Rectal smooth muscle tissue (tissue), 1 donor: Measurements from ENCODE around the gene SYNE3.

Experiments used
- H3K27ac ChIP-seq: one replicate; pipeline ENCODE4 v1.7.0; 2013; ENCODE audit warnings: low read depth, low read length, inconsistent platforms
- H3K27me3 ChIP-seq: one replicate; pipeline ENCODE4 v1.7.0; 2013; ENCODE audit warnings: low read length; ENCODE audit not compliant: control insufficient read depth, insufficient read depth
- H3K36me3 ChIP-seq: one replicate; pipeline ENCODE4 v1.7.0; 2013; ENCODE audit warnings: low read length; ENCODE audit not compliant: control insufficient read depth, insufficient read depth
- H3K4me1 ChIP-seq: one replicate; pipeline ENCODE4 v1.7.0; 2013; ENCODE audit warnings: low read length; ENCODE audit not compliant: control insufficient read depth, insufficient read depth
- H3K4me3 ChIP-seq: one replicate; pipeline ENCODE4 v1.7.0; 2013; ENCODE audit warnings: low read length
- H3K9ac ChIP-seq: one replicate; pipeline ENCODE4 v1.7.0; 2013; ENCODE audit warnings: low read length

The SYNE3 gene

DNA sequence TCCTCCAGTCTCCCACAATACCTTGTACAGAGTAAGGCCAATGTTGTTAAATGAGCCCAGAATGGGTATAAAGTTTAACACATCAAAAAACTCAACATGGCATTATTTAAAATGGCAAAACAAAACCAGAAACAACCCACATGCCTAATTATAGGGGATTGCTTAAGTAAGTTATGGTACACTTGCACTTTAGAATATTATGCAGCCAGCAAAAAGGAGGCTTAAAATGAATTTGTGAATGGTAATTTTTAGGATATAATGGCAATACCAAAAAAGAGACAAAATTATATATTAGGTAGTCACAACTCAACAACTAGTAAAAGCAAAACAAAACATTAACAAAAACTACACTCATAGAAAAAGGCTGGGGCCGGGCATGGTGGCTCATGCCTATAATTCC lies 39.7 kb downstream of the SYNE3 start:
- Histone ChIP-seq H3K4me3 (no peak overlapping the region), H3K36me3 (peaks cover 13% of the 10 kb centered on the region), H3K4me1 (peaks cover 5% of the 10 kb centered on the region), H3K27me3 (no peaks in the 10 kb centered on the region), H3K9ac (no peak overlapping the region), H3K27ac (no peak overlapping the region)

- H3K36me3 ChIP-seq, result peaks cover 13% of the 10 kb centered on the region
- H3K27ac ChIP-seq, result no peak overlapping the region
- H3K4me3 ChIP-seq, result no peak overlapping the region
- no peak overlapping the region for H3K9ac ChIP-seq
- H3K4me1 ChIP-seq, result peaks cover 12% of the 10 kb centered on the region
- no peaks in the 10 kb centered on the region for H3K27me3 ChIP-seq
Observed at GRCh38 chr14:95475540-95476240, 40.8 kb downstream of the SYNE3 start.

- Histone ChIP-seq H3K4me1 (peaks cover 12% of the 10 kb centered on the region), H3K27ac (no peak overlapping the region), H3K9ac (no peak overlapping the region), H3K4me3 (no peak overlapping the region), H3K27me3 (no peaks in the 10 kb centered on the region), H3K36me3 (peaks cover 13% of the 10 kb centered on the region)
Observed at GRCh38 chr14:95474941-95475340, 41.5 kb downstream of the SYNE3 start.

- no peak overlapping the region for H3K9ac ChIP-seq
- H3K27ac ChIP-seq, result no peak overlapping the region
- no peak overlapping the region for H3K4me3 ChIP-seq
- no peaks in the 10 kb centered on the region for H3K27me3 ChIP-seq
- peaks cover 12% of the 10 kb centered on the region for H3K4me1 ChIP-seq
- H3K36me3 ChIP-seq, result peaks cover 15% of the 10 kb centered on the region
Observed at GRCh38 chr14:95474486-95474885, 42.0 kb downstream of the SYNE3 start.

DNA sequence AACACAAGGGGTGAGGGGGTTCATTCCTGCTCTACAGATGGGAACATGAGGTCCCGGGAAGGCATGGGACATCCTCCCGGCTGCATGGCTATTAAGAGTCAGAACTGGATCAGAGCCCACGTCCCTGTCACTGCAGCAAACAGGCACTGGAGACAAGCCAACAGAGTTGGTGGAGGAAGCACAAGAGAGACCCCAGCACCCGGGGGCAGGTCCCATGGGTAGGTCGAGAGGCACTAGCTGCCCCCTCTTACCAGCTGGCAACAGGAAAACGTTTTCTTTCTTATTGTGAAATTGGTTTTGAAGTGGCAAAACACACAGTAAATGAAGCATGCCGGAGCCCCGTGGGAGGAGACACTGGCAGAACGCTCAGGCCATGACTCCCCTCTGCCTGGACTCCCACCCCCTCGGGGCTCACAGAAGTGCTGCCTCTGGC lies 43.6 kb downstream of the SYNE3 start:
- no peak overlapping the region for H3K27ac ChIP-seq

GRCh38 chr14:95471476-95471875 lies 45.0 kb downstream of the SYNE3 start:
- no peak overlapping the region for H3K4me3 ChIP-seq
- H3K9ac ChIP-seq, result no peak overlapping the region
- H3K4me1 ChIP-seq, result peaks cover 8% of the 10 kb centered on the region
- H3K27ac ChIP-seq, result no peak overlapping the region
- no peaks in the 10 kb centered on the region for H3K27me3 ChIP-seq
- peaks cover 19% of the 10 kb centered on the region for H3K36me3 ChIP-seq

More for the DNA sequence above, 43.6 kb downstream of the SYNE3 start:
- H3K4me3 ChIP-seq, result no peak overlapping the region
- H3K27me3 ChIP-seq, result no peaks in the 10 kb centered on the region
- peaks cover 10% of the 10 kb centered on the region for H3K4me1 ChIP-seq
- H3K9ac ChIP-seq, result no peak overlapping the region
- H3K36me3 ChIP-seq, result peaks cover 15% of the 10 kb centered on the region

- Histone ChIP-seq H3K27me3 (no peaks in the 10 kb centered on the region), H3K27ac (no peak overlapping the region), H3K36me3 (peaks cover 19% of the 10 kb centered on the region), H3K9ac (no peak overlapping the region), H3K4me1 (peaks cover 8% of the 10 kb centered on the region), H3K4me3 (no peak overlapping the region)
Observed at GRCh38 chr14:95471016-95471415, 45.4 kb downstream of the SYNE3 start.

- Histone ChIP-seq H3K27ac (no peak overlapping the region), H3K4me1 (peaks cover 8% of the 10 kb centered on the region), H3K27me3 (no peaks in the 10 kb centered on the region), H3K9ac (no peak overlapping the region), H3K36me3 (peaks cover 23% of the 10 kb centered on the region), H3K4me3 (no peak overlapping the region)
Observed at GRCh38 chr14:95469134-95469481, 47.3 kb downstream of the SYNE3 start.

- no peak overlapping the region for H3K9ac ChIP-seq
- peaks cover 8% of the 10 kb centered on the region for H3K4me1 ChIP-seq
- H3K36me3 ChIP-seq, result peaks cover 20% of the 10 kb centered on the region
- no peak overlapping the region for H3K4me3 ChIP-seq
- H3K27me3 ChIP-seq, result no peaks in the 10 kb centered on the region
- no peak overlapping the region for H3K27ac ChIP-seq
Observed at GRCh38 chr14:95468448-95469133, 47.9 kb downstream of the SYNE3 start.

GRCh38 chr14:95467657-95468056 lies 48.8 kb downstream of the SYNE3 start:
- H3K9ac ChIP-seq, result no peak overlapping the region
- H3K4me1 ChIP-seq, result peaks cover 8% of the 10 kb centered on the region
- peaks cover 15% of the 10 kb centered on the region for H3K36me3 ChIP-seq

GRCh38 chr14:95467232-95467631 lies 49.2 kb downstream of the SYNE3 start:
- no peak overlapping the region for H3K9ac ChIP-seq
- H3K27ac ChIP-seq, result no peak overlapping the region

More at GRCh38 chr14:95467657-95468056, 48.8 kb downstream of the SYNE3 start:
- Histone ChIP-seq H3K27ac (no peak overlapping the region), H3K4me3 (no peak overlapping the region), H3K27me3 (no peaks in the 10 kb centered on the region)

More at GRCh38 chr14:95467232-95467631, 49.2 kb downstream of the SYNE3 start:
- Histone ChIP-seq H3K36me3 (peaks cover 15% of the 10 kb centered on the region), H3K4me3 (no peak overlapping the region), H3K4me1 (peaks cover 8% of the 10 kb centered on the region), H3K27me3 (no peaks in the 10 kb centered on the region)
